Thyroid gland (tissue), 4 donors: Measurements from ENCODE around the gene RHEB. TPM values are rescaled to one million over a fixed set of nuclear protein-coding genes. Genes with fewer than 3 reads are reported as not detected.

Experiments used
- DNase-seq, 2 donors: peaks; one replicate each; pipeline ENCODE4 v3.0.0-alpha.2; 2019
- H3K27ac ChIP-seq, 3 donors: fragments of 200-600 bp; sonication (generic); 1 replicate in 2 of 3; 2 replicates in 1 of 3; pipeline ENCODE4 v1.5.1; 2016 to 2019; ENCODE audit warnings: mild to moderate bottlenecking in 1 of 3, moderate library complexity in 1 of 3
- H3K27me3 ChIP-seq: fragments of 200-600 bp; sonication (generic); one replicate; pipeline ENCODE4 v1.5.1; 2019
- H3K36me3 ChIP-seq, 2 donors: fragments of 200-600 bp; sonication (generic); one replicate each; pipeline ENCODE4 v1.5.1; 2016 to 2019
- H3K4me1 ChIP-seq, 2 donors: fragments of 200-600 bp; sonication (generic); one replicate each; pipeline ENCODE4 v1.5.1; 2017 to 2019
- H3K4me3 ChIP-seq, 3 donors: fragments of 200-600 bp; sonication (generic); replicated peaks in 1 of 3; 1 replicate in 2 of 3; 2 replicates in 1 of 3; pipeline ENCODE4 v1.5.1; 2016; ENCODE audit warnings: mild to moderate bottlenecking in 1 of 3
- H3K9me3 ChIP-seq: fragments of 200-600 bp; sonication (generic); one replicate; pipeline ENCODE4 v1.5.1; 2017
- CTCF ChIP-seq, 6 experiments: fragments of 200-600 bp in 3 of 6; fragments of 450-650 bp in 3 of 6; sonication (generic) in 3 of 6; IDR thresholded peaks; one replicate each; pipeline ENCODE4 v1.5.1; 2016 to 2019; ENCODE audit warnings: antibody characterized with exemption in 6 of 6, mild to moderate bottlenecking in 2 of 6, inconsistent platforms in 1 of 6, moderate library complexity in 1 of 6
- POLR2A ChIP-seq, 2 donors: fragments of 450-650 bp; IDR thresholded peaks; one replicate each; pipeline ENCODE4 v1.6.1; 2017; ENCODE audit warnings: antibody characterized with exemption in 2 of 2, mild to moderate bottlenecking in 2 of 2, moderate library complexity in 1 of 2
- WGBS, 2 donors: methylation state at CpG; one replicate each; pipeline ENCODE4 v1.1.5; 2017; 5-methylcytosine and 5-hydroxymethylcytosine counted together
- intact Hi-C: fragments of 100-400 bp; cut with DNase I; formaldehyde crosslinking; loops from one replicate; pipeline ENCODE4 v1.15.1; 2023
- total RNA-seq, 4 donors: library from RNA; depleted of rRNA; stranded (reverse); fragments of >200 nt; gene quantifications; one replicate each; pipeline ENCODE4 v1.2.3, GENCODE V29; 2016

RHEB gene
- total RNA-seq, 4 donors from 2014 or later: 88.3 to 104 (median 95.6) TPM

GRCh38 chr7:151501676-151502075 is 18.0 kb downstream of the RHEB start:
- DNase-seq: no peak
- H3K4me1 ChIP-seq: peaks cover 5 to 15% of the 10 kb centered on the region in 2 donors

GRCh38 chr7:151498495-151498894 is 21.2 kb downstream of the RHEB start:
- TF ChIP-seq CTCF (IDR thresholded peaks at IDR 0.05): no peak
- no peak for TF ChIP-seq POLR2A (IDR thresholded peaks at IDR 0.05)
- H3K4me1 ChIP-seq: peaks cover 30 to 35% of the 10 kb centered on the region in 2 donors
- no peaks in the 10 kb centered on the region for H3K36me3 ChIP-seq
- intact Hi-C loops: no loop called here
- no peaks in the 10 kb centered on the region for H3K9me3 ChIP-seq
- DNase-seq: no peak
- no peak overlapping the region for H3K4me3 ChIP-seq
- 91 to 92% methylated on average over 5 of the region's 5 CpGs for WGBS, 2 donors
- H3K27ac ChIP-seq: no peak overlapping the region
- H3K27me3 ChIP-seq: no peaks in the 10 kb centered on the region

More at GRCh38 chr7:151501676-151502075, 18.0 kb downstream of the RHEB start:
- intact Hi-C loops: no loop called here
- Histone ChIP-seq H3K36me3 (no peaks in the 10 kb centered on the region), H3K9me3 (no peaks in the 10 kb centered on the region), H3K4me3 (no peak overlapping the region), H3K27ac (no peak overlapping the region), H3K27me3 (no peaks in the 10 kb centered on the region)
- TF ChIP-seq POLR2A (IDR thresholded peaks at IDR 0.05) (no peak), CTCF (IDR thresholded peaks at IDR 0.05) (no peak)
- 91 to 96% methylated on average over 15 of the region's 15 CpGs for WGBS, 2 donors

- Histone ChIP-seq H3K9me3 (no peaks in the 10 kb centered on the region), H3K4me3 (no peak overlapping the region), H3K36me3 (no peaks in the 10 kb centered on the region), H3K27me3 (no peaks in the 10 kb centered on the region), H3K4me1 (peaks cover 30 to 40% of the 10 kb centered on the region in 2 donors), H3K27ac (no peak overlapping the region)
- intact Hi-C loops: no loop called here
- no peak for DNase-seq
- 92% methylated on average over 10 of the region's 10 CpGs for WGBS, 2 donors
- TF ChIP-seq CTCF (IDR thresholded peaks at IDR 0.05) (no peak), POLR2A (IDR thresholded peaks at IDR 0.05) (no peak)
Measured at GRCh38 chr7:151497306-151497871, 22.3 kb downstream of the RHEB start.

GRCh38 chr7:151495360-151495759 is 24.3 kb downstream of the RHEB start:
- H3K4me1 ChIP-seq: peaks cover 35 to 40% of the 10 kb centered on the region in 2 donors

More at GRCh38 chr7:151495360-151495759, 24.3 kb downstream of the RHEB start:
- no peaks in the 10 kb centered on the region for H3K9me3 ChIP-seq
- H3K36me3 ChIP-seq: no peaks in the 10 kb centered on the region
- intact Hi-C loops: no loop called here
- H3K4me3 ChIP-seq: no peak overlapping the region
- 95 to 98% methylated on average over 2 of the region's 2 CpGs for WGBS, 2 donors
- no peaks in the 10 kb centered on the region for H3K27me3 ChIP-seq
- TF ChIP-seq POLR2A (IDR thresholded peaks at IDR 0.05) (no peak), CTCF (IDR thresholded peaks at IDR 0.05) (no peak)
- no peak for DNase-seq
- H3K27ac ChIP-seq: peak overlapping the region in 1 of 3 donors; percentile 28
